Stimulated activated naive CD4-positive, alpha-beta T cell treated with Interleukin-2 at 50 U/mL for 16 hours (primary cell): Measurements from ENCODE around the gene RNF144B.
"Not testable (repeated sequence)": the region's sequence is repeated elsewhere in the genome, so short reads cannot be mapped to it uniquely, and the experiment has no call there.

Experiments used
- DNase-seq: peaks from one replicate; lab custom pipeline; 2025; lab: John Stamatoyannopoulos, UW

The RNF144B gene

GRCh38 chr6:18444111-18444510 is 57.0 kb downstream of the RNF144B start:
- no peak for DNase-seq

GRCh38 chr6:18445228-18445627 is 58.1 kb downstream of the RNF144B start:
- no peak for DNase-seq

GRCh38 chr6:18446771-18447170 is 59.6 kb downstream of the RNF144B start:
- no peak for DNase-seq

GRCh38 chr6:18447552-18447951 is 60.4 kb downstream of the RNF144B start:
- no peak for DNase-seq

- DNase-seq: no peak
These were observed 64.6 kb downstream of the RNF144B start for GRCh38 chr6:18451756-18452155.

GRCh38 chr6:18454446-18454845 is 67.3 kb downstream of the RNF144B start:
- no peak for DNase-seq

GRCh38 chr6:18457065-18457737 is 70.1 kb downstream of the RNF144B start:
- DNase-seq: no peak

- DNase-seq: not testable (repeated sequence)
These were observed 70.9 kb downstream of the RNF144B start for GRCh38 chr6:18458086-18458485.

- DNase-seq: no peak
These were observed 76.3 kb downstream of the RNF144B start for GRCh38 chr6:18463429-18463828.

GRCh38 chr6:18464176-18464575 is 77.0 kb downstream of the RNF144B start:
- DNase-seq: no peak

- DNase-seq: no peak
These were observed 78.4 kb downstream of the RNF144B start for GRCh38 chr6:18465410-18466154.

GRCh38 chr6:18467741-18468502 is 80.8 kb downstream of the RNF144B start:
- no peak for DNase-seq

GRCh38 chr6:18468503-18468843 is 81.3 kb downstream of the RNF144B start:
- DNase-seq: no peak

- DNase-seq: no peak
These were observed 82.4 kb downstream of the RNF144B start for GRCh38 chr6:18469536-18469935.

GRCh38 chr6:18471232-18471964 is 84.2 kb downstream of the RNF144B start:
- no peak for DNase-seq

GRCh38 chr6:18472941-18473340 is 85.8 kb downstream of the RNF144B start:
- no peak for DNase-seq

- DNase-seq: no peak
These were observed 86.6 kb downstream of the RNF144B start for GRCh38 chr6:18473755-18474154.

GRCh38 chr6:18477301-18477941 is 90.3 kb downstream of the RNF144B start:
- DNase-seq: no peak

GRCh38 chr6:18478610-18479009 is 91.5 kb downstream of the RNF144B start:
- no peak for DNase-seq

GRCh38 chr6:18481870-18482269 is 94.7 kb downstream of the RNF144B start:
- DNase-seq: no peak

- DNase-seq: no peak
These were observed 98.7 kb downstream of the RNF144B start for GRCh38 chr6:18485660-18486435.
